Measurements from ENCODE around the gene CLDN6.

The CLDN6 gene

DNA sequence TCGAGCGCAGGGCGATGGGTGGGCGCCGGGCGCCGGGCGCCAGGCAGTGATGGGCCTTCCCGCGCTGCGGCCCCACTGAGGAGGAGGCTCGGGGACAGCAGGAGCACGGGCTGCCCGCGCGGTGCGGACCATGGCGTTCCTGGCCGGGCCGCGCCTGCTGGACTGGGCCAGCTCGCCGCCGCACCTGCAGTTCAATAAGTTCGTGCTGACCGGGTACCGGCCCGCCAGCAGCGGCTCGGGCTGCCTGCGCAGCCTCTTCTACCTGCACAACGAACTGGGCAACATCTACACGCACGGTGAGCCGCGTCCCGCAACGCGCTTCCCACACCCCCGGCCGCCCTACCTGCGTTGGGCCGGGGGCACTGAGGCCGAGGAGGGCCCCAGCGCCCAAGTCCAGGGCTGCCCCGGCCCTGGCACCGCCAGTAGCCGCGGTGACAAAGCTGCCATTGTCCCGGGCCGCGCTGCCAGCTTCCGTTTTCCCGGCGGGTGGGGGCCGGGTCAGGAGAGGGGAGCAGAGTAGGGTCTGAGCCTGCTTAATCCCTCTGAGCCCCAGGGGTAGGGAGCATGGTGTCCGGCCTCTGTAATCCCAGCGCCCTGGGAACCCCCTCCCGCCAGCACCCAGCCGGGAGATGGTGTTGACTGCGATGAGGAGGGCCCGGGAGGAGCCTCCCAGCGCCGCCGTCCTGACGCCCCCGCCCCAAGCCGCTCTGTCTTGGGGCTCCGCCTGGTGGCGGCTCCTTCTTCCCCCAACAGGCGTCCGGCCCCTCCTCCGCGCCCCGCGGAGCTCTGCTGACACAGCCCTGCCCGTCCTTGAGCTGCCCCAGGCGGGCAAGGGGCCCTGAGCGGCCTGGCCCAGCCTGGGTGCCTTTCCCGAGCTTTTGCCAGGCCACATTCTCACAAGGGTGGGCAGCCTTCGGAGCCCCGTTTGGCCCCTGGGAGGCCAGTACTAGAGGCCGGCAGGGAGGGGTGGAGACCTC is 48.1 kb downstream of the CLDN6 start:
- peak; percentile 49 for DNase-seq

DNA sequence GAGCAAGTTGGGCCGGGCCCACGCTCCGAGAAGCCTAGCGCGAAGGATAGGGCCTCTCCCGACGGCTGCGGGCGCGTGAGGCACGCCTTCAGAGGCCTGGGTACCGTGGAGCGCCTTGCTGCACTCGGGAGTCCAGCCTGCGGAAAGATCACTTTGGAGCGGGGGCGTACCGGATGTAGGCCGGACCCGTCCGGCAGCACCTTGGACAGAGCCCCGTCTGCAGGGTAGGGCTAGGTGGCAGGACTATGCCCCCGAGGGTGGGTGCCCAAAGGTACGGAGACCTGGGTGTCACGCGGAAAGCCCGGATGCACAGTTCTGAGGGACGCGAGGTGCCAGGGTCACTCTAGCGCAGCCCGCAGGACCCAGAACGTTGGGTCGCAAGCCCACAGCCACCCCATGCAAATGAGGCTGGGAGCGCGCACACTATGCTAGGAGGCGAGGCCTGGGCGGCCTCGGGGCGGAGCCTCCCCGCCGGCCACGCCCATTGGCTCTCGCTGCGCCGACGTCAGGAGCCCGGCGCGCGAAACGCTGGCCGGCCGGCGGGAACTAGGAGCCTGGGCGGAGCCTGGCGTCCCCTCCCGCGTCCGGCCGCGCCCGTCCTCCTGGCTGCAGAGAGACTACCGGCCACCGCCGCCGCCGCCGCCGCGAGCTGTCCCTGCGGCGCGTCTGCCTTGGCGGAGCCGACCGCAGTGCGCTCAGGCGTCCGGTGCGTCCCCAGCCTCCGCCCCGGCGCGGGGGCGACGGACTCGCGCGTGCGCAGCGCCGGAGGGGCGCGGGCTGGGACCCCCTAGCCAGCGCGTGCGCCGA is 49.0 kb downstream of the CLDN6 start, which contains the start of gene PAQR4:
Gene PAQR4 (plus strand): TSS at position 611 of the 807 bp plus-strand sequence. CDS start 327 bp downstream, outside the sequence.
- peak; percentile 63 for DNase-seq

DNA sequence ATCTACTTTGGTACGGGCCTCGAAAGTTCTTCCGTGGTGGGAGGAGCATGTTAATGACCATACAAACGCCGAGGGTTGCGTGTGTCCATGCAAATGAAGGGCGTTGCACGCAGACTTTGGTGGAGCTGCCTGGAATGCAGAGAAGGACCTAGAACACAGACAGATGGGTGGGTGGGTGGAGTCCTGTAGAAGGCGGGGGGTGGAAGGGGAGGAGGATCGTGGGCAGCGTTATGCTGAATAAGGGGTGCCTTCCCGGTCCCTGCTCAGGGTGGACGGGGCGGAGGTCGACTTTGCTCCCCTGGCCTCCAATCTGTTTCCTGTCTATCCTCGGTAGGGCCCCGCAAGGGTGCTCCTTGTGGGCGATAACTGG is 49.6 kb downstream of the CLDN6 start:
- DNase-seq, result no peak

DNA sequence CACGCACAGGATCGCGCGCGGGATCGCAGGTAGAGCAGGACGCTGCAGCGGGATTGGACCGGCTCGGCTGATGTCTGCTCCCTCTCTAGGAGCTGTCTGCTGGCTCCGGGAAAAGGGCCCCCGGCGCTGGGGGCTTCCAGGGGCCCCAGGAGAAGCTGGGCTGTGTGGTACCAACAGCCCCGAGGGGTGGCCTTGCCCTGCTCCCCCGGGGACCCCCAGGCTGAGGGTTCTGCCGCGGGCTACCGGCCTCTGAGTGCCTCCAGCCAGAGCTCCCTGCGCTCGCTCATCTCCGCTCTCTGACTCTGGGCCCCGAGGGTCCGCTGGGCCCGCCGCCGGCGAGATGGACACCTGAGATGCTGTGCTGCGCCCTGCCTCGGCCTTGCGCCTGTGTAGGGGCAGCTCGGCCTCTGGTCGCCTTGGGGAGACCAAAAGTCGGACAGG is 50.2 kb downstream of the CLDN6 start:
- no peak for DNase-seq

- no peak for DNase-seq
Observed at GRCh38 chr16:2967211-2967631, 50.8 kb downstream of the CLDN6 start.

DNA sequence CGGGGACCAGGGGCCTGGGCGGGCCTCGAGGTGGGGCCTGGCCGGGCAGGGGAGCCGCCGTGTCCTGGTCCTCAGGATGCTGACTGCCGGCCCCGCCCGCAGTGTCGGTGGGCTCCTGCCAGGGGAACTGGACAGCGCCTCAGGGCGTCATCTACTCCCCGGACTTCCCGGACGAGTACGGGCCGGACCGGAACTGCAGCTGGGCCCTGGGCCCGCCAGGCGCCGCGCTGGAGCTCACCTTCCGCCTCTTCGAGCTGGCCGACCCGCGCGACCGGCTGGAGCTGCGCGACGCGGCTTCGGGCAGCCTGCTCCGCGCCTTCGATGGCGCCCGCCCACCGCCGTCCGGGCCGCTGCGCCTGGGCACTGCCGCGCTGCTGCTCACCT is 51.2 kb downstream of the CLDN6 start:
- no peak for DNase-seq

DNA sequence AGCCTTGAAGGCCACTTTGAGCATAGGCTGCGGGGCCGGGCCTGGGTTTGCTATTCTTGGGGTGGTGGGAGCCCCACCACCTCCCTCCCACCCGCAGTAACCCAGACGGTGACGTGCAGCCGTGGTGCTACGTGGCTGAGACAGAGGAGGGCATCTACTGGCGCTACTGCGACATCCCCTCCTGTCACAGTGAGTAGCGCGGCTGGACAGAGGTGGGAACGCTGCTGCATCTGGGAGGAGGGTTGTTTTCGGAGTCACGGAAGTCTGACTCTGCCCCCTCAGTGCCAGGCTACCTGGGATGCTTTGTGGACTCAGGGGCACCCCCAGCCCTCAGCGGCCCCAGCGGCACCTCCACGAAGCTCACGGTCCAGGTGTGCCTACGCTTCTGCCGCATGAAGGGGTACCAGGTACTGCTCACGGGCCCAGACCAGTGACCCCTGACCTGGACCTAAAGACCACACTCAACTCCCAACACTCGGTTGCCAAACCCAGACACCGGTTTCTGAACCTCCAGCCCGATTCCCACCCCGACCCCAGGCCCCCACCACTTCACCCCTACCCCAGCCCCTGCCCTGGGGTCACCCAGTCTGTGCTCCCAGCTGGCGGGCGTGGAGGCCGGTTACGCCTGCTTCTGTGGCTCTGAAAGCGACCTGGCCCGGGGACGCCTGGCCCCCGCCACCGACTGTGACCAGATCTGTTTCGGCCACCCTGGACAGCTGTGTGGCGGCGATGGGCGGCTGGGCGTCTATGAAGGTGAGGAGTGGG is 51.8 kb downstream of the CLDN6 start:
- no peak for DNase-seq

All from activated gamma-delta T cell (primary cell).